GM12801 (cell line): ENCODE data around the gene ERBB2.

Experiments
- CTCF ChIP-seq: IDR thresholded peaks from one replicate; pipeline ENCODE4 v1.5.1; 2011; ENCODE audit warnings: control low read depth; ENCODE audit not compliant: insufficient read length; ENCODE audit errors: extremely low read depth

ERBB2 gene

GRCh38 chr17:39658346-39658745 lies 41.5 kb upstream of the ERBB2 start:
- no peak for TF ChIP-seq CTCF

- no peak for TF ChIP-seq CTCF
These were observed 41.1 kb upstream of the ERBB2 start for GRCh38 chr17:39658760-39659159.

- no peak for TF ChIP-seq CTCF
These were observed 40.4 kb upstream of the ERBB2 start for GRCh38 chr17:39659279-39660010.

DNA sequence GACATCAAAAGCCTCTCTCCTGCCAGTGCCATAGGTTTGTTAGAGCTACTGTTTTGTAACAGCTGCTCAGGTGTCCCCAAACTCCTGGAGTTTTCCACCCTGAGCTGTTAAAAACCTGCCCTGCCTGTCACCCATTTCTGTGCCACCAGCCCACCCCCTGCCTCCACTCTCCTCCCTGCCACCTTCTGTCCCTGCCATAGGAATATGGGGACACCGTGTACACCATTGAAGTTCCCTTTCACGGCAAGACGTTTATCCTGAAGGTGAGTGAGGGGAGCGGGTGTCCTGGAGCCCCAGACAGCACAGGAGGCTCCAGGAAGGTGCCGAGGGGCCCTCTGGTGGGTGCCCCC lies 39.9 kb upstream of the ERBB2 start:
- no peak for TF ChIP-seq CTCF

GRCh38 chr17:39660397-39661385 lies 39.2 kb upstream of the ERBB2 start:
- no peak for TF ChIP-seq CTCF

DNA sequence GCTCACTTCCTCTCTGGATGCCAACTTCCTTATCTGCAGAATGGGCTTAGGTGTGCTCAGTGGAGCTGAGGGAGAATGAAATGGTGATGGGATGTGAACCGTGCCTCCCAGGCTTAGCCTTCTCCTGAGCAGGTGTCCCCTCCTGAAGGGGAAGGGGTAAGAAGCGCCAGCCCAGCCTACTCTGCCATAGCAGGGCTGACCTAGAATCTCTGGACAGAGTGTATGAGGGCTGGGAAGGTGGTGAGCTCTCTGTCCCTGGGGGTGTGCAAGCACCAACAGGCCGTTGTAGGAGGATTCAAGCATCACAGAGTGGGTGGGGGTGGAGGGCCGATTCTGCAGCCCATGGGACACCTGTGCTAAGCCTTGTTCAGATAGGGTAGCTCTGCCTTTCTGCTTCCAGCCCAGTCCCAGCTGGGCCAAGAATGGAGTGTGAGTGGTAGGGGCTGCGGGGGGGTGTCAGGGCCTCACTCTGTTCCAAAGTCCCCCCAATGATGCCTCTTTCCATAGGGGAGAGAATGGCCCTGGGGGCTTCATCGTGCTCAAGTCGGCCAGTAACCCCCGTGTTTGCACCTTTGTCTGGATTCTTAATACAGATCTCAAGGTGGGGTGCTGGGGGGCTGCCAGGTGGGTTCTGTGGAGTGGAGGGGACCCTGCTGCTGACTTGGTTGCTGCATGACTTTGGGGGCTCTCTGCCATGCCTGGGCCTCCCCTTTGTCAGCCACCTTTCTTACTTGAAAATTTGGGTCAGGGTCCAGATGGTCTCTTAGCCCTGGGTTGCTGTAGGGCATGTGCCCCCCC lies 37.9 kb upstream of the ERBB2 start:
- TF ChIP-seq CTCF = no peak

DNA sequence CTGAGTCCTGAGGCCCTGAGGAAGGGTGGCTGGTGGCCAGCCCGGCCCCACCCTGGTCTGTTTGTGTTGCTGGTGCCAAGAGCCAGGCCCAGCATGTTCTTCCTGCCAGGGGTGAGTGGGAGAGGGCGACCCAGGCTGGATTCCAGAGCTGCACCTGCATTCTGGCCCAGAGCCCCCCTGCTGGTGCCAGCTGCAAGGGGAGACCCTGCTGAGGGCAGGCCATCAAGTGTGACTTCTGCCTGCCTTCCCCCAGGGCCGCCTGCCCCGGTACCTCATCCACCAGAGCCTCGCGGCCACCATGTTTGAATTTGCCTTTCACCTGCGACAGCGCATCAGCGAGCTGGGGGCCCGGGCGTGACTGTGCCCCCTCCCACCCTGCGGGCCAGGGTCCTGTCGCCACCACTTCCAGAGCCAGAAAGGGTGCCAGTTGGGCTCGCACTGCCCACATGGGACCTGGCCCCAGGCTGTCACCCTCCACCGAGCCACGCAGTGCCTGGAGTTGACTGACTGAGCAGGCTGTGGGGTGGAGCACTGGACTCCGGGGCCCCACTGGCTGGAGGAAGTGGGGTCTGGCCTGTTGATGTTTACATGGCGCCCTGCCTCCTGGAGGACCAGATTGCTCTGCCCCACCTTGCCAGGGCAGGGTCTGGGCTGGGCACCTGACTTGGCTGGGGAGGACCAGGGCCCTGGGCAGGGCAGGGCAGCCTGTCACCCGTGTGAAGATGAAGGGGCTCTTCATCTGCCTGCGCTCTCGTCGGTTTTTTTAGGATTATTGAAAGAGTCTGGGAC lies 37.1 kb upstream of the ERBB2 start:
- no peak for TF ChIP-seq CTCF
